ENCODE measurements around the gene CRELD2. TPM values are rescaled to one million over a fixed set of nuclear protein-coding genes. Genes with fewer than 3 reads are reported as not detected.

The CRELD2 gene
- total and polyA plus RNA-seq, 2 of the 13 experiments (the other 11 are each of a cell fraction or from before 2014, with no cell fraction given): 17.2 to 44.7 TPM

DNA sequence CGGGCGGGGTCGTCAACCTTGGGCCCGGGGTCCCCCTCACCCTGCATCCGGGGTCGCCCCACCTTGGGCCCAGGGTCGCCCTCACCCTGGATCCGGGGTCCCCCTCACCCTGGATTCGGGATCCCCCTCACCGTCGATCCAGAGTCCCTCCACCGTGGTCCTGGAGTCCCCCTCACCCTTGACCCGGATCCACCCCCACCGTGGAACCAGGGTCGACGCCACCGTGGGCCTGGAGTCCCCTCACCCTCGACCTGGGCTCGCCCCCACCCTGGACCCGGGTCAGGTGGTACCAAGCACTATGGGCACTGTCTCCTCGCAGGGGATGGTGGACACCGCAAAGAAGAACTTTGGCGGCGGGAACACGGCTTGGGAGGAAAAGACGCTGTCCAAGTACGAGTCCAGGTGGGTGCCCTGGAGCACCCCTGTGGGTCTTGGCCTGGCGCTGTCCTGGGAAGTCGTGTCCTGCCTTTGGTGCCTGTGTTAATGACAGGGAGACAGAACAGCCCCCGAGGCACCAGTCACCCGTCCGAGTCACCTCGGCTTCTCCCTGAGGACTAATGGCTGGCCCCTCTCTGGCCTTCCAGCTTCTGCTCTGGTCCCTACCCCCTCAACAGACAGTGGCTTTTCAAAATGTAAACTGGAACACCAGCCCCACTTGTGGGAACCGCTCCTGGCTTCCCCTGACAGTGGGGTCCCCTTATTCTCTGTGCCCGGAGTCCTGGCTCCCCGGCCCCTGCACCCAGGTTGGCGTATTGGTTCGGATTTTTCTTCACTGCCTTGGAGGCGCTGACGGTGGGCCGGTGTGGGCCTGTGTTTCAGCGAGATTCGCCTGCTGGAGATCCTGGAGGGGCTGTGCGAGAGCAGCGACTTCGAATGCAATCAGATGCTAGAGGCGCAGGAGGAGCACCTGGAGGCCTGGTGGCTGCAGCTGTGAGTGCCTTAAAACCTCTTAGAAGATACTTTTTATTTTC, 762 bp downstream of the CRELD2 start (continued):
- TF ChIP-seq, protein P1, sequence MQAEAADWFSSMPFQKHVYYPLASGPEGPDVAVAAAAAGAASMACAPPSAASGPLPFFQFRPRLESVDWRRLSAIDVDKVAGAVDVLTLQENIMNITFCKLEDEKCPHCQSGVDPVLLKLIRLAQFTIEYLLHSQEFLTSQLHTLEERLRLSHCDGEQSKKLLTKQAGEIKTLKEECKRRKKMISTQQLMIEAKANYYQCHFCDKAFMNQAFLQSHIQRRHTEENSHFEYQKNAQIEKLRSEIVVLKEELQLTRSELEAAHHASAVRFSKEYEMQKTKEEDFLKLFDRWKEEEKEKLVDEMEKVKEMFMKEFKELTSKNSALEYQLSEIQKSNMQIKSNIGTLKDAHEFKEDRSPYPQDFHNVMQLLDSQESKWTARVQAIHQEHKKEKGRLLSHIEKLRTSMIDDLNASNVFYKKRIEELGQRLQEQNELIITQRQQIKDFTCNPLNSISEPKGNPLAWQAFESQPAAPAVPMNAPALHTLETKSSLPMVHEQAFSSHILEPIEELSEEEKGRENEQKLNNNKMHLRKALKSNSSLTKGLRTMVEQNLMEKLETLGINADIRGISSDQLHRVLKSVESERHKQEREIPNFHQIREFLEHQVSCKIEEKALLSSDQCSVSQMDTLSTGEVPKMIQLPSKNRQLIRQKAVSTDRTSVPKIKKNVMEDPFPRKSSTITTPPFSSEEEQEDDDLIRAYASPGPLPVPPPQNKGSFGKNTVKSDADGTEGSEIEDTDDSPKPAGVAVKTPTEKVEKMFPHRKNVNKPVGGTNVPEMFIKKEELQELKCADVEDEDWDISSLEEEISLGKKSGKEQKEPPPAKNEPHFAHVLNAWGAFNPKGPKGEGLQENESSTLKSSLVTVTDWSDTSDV (CRISPR knock-in tag; IDR thresholded peaks at IDR 0.05): 0 out of 2 replicates have a peak, but pooled peaks have one; percentile 43
- TF ChIP-seq HOMEZ (CRISPR knock-in tag; IDR thresholded peaks at IDR 0.05; ENCODE audit: low read depth) (no peak), MEF2D (CRISPR knock-in tag; IDR thresholded peaks at IDR 0.05) (no peak), MAX (IDR thresholded peaks at IDR 0.05) (no peak), ARID5B (CRISPR knock-in tag; IDR thresholded peaks at IDR 0.05) (no peak), KAT2B (IDR thresholded peaks at IDR 0.05; ENCODE audit: borderline replicate concordance, low read depth, low read length) (no peak), KAT7 (CRISPR knock-in tag; IDR thresholded peaks at IDR 0.05; ENCODE audit: borderline replicate concordance) (no peak)
- TF ChIP-seq, protein P2, sequence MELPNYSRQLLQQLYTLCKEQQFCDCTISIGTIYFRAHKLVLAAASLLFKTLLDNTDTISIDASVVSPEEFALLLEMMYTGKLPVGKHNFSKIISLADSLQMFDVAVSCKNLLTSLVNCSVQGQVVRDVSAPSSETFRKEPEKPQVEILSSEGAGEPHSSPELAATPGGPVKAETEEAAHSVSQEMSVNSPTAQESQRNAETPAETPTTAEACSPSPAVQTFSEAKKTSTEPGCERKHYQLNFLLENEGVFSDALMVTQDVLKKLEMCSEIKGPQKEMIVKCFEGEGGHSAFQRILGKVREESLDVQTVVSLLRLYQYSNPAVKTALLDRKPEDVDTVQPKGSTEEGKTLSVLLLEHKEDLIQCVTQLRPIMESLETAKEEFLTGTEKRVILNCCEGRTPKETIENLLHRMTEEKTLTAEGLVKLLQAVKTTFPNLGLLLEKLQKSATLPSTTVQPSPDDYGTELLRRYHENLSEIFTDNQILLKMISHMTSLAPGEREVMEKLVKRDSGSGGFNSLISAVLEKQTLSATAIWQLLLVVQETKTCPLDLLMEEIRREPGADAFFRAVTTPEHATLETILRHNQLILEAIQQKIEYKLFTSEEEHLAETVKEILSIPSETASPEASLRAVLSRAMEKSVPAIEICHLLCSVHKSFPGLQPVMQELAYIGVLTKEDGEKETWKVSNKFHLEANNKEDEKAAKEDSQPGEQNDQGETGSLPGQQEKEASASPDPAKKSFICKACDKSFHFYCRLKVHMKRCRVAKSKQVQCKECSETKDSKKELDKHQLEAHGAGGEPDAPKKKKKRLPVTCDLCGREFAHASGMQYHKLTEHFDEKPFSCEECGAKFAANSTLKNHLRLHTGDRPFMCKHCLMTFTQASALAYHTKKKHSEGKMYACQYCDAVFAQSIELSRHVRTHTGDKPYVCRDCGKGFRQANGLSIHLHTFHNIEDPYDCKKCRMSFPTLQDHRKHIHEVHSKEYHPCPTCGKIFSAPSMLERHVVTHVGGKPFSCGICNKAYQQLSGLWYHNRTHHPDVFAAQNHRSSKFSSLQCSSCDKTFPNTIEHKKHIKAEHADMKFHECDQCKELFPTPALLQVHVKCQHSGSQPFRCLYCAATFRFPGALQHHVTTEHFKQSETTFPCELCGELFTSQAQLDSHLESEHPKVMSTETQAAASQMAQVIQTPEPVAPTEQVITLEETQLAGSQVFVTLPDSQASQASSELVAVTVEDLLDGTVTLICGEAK (IDR thresholded peaks at IDR 0.05): no peak
- TF ChIP-seq, protein P2 (CRISPR knock-in tag; IDR thresholded peaks at IDR 0.05): 0 out of 2 replicates have a peak, but pooled peaks have one; percentile 30

Data from HepG2 (cell line).